GM19238 (cell line): ENCODE data around the gene SLC1A1.

Experiments
- DNase-seq: peaks from one replicate; pipeline ENCODE4 v3.0.0; 2011; ENCODE audit warnings: low spot score; ENCODE audit not compliant: insufficient read length

The SLC1A1 gene

DNA sequence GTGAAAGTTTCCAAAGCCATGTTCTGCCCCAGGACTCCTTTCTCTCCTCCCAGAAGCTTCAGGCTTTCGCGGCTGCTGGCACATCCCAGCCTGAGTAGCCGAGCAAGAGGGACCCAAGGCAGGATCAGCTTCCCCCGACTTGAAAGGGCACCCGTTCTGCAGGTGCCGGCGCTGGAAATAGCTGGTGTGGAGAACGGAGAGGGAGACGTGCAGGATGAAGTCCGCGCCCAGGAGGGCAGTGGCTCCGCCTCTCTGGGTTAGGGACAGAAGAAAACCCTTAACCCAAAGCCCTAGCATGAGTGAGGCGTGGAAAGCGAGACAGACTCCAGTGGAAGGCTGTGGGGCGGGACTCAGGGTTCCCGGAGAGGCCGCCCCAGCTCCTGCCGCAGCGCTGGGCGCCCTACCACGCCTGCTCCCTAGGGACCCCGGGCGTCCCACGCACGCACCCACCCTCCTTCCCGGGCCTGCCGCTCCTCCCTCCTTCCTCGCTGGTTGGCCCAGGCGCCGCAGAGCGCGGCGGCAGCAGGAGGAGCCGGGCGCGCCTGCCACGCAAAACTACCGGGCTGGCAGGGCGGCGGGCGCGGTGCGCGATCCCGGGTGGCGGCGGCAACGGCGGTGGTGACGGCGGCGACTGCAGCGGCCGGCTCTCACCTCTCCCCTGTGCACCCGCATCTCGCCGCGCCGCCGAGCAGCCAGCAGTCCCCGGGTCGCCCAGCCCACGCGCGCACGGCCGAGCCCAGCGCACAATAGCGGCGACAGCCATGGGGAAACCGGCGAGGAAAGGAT lies at the start of gene SLC1A1:
TSS of gene SLC1A1 (plus strand) at position 550 of the 786 bp plus-strand sequence. CDS start at position 762, 212 bp downstream.
- peak; percentile 78 for DNase-seq

DNA sequence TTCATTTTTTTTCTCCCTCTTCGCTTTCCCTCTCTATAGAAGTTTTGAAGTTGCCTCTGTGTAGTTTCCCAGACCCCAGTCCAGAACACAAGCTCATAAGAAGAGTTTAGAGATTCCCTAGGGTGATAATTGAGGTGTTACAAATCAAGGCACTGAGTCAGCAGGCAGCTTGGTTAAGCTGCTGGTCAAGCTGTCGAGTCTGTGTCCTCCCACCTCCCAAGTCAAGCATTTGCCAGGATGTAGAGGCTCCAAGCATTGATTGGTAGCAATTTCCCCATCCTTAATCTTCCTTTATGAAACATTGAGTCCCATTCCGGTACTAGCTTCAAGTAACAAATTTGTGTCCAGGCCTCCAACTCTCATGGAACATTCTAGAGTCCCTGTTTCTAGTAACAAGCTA lies 47.5 kb upstream of the SLC1A1 start:
- no peak for DNase-seq

DNA sequence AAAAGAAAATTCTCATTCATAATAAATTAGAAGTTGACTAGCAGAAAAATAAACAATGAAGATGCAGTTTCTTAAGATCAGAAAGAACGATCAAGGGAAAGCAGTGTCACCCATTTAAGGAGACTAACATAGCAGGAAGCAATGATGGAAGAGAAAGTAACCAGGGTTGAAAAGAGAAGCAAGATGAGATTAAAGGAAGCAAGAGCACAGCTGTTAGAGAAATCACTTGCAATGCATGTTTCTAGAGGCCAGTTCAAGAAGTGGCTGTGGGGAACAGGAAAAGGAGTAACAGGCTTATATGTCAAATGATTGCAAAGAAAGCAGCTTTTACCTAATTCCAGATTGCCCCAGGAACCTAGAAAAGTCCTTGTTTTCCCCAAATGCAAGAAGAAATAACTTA lies 46.8 kb upstream of the SLC1A1 start:
- no peak for DNase-seq

DNA sequence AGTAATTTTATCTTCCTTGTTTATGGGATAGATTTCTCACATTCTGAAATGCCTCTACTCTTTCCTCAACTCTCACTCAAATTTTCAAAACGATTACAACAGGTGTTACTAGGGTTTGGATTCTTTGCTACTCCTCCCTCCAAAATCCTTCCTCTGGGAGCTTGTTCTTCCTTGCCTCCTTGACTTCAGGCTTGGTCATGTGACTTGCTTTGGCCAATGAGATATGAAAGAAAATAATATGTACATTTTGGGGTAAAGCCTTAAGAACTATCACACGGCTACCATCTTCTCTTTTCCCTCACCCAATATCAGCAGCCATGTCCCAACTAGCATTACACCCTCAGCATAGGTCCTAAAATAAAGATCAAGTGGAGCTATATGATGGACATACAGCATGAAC lies 28.8 kb upstream of the SLC1A1 start:
- DNase-seq: no peak

DNA sequence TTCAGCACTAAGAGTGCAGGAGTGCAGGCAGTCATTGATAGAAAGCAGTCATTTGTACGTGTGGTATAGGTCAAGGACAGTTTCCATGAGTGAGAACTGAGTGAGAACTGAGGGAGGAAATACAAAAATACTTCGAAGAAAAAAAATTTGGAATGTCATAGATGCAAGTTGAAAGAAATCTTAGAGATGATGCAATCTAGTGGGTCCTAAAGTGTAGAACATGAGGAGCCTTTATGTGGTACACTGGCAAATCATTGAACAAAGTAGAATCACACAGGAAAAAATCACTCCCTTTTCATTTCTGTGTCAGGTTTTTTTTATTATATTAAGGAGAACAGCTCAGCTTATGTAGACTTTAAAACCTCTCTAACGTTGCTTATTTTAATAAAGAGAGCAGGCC lies 26.4 kb upstream of the SLC1A1 start:
- DNase-seq: no peak

DNA sequence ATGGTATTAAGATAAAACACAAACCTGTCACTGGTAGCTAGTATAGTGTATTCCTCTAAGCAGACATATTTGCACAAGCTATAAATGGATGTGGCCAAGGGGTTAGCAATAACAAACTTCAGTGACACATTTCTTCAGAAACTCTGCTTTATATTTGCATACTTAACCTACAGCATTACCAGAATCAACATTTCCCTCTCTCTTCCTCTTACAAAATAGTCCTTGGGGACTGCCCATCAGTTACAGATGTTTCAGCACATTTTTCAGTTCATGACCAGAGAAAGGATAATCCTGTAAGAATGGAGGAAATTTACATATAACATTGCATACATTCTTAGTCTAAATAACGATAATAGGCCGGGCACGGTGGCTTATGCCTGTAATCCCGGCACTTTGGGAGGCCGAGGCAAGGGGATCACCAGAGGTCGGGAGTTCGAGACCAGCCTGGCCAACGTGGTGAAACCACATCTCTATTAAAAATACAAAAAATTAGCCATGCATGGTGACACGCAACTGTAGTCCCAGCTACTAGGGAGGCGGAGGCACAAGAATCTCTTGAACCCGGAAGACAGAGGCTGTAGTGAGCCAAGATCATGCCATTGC lies 25.3 kb upstream of the SLC1A1 start:
- peak; percentile 35 for DNase-seq

DNA sequence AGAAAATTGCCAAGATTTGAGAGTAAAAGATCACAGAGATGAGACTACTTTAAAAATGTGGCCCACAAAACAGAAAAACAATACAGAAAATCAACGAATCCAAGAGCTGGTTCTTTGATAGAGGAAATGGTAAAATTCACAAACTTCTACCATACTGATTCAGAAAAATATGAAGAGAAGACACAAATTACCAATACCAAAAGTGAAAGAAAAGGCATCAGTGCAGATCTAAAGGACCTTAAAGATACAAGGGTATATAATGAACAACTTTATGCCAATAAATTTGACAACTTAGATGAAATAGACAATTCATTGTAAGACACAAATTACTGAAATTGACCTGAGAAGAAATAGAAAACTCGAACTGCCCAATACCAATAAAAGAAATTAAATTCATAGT lies 24.4 kb upstream of the SLC1A1 start:
- no peak for DNase-seq

DNA sequence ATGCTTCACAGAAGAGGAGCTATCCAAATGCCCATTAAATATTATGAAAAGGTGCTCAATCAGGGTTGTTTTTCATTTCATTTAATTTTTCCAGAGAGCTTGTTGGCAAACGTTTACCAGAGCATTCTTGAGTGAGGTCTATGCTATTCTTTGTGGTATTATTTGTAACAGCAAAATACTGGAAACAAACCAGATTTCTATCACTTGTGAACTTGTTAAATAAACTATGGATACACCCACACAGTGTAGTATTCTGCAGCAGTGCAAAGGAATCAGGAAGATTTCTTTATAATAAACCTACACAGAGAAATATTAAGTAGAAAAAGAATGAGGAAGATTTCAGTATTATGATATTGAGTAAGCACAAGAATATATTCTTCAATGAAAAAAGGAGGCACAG lies 15.0 kb upstream of the SLC1A1 start:
- DNase-seq: no peak

DNA sequence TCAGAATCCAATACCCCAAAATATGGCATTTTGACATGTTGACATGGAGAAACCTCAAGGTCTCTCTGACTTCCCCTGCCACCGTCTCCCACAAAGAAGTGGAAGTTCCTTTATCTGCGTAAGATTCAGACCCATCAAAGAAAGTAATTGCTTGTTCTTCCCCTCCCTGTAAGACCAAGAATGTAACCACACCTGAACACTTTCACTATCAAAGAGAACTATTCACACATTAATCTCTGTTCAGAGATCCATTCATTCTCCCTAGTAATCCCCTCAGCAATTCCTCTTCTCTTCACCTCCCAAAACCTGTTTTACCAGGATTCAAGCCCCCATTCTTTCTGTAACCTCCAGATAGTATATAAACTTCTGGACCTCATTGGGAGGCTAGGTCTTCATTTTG lies 4.1 kb upstream of the SLC1A1 start:
- DNase-seq: no peak

DNA sequence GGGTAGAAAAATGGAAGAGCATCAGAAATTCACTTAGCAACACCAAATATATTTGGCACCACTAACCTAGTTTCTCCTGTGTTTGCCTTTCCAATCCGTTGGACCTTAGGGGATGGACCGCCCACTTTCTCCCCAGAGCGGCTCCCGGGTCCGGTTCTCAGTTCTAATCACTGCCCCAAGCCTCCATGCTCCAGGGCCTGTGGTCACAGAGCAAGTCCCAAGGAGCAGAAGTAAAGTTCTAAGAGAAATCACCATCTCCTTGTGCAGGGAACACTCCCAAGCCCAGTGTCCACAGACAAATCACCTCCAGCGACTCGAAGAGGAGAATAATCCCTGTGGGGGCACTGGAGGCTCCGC lies 728 bp upstream of the SLC1A1 start:
- DNase-seq: no peak

DNA sequence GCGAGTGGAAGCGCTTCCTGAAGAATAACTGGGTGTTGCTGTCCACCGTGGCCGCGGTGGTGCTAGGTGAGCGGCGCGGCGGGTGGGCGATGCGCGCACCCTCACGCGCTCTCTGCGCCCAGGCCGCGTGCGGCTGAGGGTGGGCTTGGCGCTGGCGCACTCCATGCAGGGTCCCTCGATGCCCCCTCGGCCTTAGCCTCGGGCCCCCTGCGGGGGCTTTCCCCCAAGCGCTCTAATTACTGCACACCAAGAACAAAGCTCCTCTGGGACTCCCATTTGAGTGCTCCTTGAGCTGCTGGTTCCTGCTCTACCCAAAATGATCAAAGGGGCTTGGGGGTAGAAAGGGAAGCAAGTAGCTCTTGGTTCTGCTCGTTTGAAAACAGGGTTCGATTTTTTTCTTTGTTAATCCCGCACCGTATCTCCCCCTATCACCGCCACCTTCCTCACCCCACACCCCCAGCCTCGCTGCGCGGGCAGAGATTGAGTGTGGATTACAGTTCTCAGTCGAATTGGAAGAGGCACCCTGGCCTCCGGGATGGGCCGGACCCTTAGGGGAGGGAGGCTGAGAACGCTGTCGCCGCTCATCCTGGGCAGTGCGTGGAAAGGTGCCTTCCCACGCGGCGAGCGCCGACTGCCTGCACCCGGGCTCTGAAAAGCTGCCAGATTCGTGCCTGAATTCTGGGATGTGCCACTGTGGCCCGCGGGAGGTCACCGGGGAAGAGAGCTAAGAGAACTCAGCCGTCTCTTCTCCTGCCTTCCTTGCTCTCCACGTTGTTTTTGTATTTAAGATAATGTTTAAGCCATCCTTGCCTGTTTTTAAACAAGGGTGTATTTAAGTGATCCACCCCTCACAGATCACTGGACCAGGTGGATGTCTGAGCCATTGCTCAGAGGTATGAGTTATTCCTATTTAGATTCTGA lies 697 bp downstream of the SLC1A1 start:
- DNase-seq: peak; percentile 32

DNA sequence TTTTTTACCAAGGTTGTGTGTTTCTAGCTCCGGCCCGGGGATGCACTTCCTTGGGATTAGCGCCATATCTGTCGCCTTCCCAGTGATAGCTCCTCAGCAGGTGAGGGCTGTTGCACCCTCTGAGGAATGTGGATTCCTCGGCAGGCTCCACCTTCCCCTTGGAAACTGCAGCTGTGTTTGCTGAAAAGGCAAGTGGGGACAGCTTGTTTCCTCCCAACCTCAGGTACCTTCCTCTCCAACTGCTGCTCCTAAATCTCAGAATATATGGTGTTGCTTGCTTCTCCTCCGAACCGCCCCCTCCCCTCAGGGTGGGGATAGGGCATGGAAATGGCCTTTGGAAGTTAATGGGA lies 1.3 kb downstream of the SLC1A1 start:
- DNase-seq: no peak

DNA sequence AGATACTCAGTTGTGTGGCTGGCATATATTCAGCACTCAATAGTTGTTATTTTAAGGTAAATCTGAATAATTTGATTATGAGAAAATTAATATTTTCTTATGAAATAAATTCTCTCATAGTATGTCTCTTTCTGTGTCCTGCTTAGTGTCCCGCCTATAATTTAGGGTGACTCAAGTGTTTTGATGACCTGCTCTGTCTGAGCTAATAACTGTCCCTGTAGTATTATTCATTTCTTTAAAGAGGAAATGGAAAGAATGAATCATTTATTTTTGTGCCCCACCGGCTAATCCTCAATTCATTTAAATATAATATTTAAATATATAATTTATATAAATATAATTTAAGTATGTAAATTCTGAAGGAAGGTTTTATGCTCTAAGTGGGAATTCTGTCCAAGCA lies 4.1 kb downstream of the SLC1A1 start:
- no peak for DNase-seq

DNA sequence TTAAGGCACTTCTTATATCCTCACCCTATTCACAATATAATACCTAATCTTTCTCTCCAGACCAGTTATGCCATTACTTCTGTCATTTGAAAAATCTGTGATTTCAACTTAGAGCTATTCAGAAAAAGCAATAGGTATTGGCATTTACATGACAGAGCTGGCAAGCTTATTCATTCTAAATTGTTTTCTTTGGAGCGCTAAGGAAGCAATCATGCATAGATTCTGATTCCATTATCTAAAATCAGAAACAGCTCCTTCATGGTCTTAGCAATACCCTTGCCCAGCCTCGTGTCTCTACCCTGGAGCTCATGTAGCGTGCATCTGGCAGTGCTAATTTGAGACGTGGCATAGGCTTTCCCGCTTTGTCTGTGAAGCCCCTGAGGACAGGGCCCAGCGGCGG lies 4.5 kb downstream of the SLC1A1 start:
- DNase-seq: no peak

DNA sequence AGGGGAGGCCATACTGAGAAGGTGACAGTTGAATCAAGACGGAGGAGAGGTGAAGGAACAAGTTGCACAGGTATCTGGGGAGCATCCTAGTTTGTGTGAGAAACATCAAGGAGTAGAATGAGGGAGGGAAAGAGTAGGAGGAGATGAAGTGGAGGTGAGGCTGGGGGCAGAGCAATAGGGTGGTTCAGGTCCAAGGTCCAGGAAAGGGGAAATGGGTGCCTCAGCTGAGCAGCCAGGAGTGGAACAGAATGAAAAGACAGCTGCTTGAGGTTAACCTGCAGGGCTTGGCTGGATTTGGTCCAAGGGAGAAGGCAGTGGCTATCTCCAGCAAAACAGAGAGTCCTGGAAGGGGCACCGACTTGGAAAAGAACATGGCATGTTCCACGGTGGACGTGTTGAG lies 5.3 kb downstream of the SLC1A1 start:
- no peak for DNase-seq

DNA sequence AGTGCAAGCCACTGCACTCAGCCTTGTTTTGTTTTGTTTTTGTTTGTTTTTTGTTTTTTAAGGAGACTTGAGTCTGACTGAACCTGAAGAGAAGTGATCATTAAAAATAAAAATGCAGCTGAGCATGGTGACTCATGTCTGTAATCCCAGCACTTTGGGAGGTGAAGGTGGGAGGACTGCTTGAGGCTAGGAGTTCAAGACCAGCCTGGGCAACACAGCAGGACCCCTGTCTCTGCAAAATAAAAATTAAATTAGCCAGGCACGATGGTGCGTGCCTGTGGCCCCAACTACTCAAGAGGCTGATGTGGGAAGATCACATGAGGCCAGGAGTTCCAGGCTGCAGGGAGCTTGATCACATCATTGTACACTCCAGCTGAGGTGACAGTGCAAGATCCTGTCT lies 6.2 kb downstream of the SLC1A1 start:
- DNase-seq: no peak

DNA sequence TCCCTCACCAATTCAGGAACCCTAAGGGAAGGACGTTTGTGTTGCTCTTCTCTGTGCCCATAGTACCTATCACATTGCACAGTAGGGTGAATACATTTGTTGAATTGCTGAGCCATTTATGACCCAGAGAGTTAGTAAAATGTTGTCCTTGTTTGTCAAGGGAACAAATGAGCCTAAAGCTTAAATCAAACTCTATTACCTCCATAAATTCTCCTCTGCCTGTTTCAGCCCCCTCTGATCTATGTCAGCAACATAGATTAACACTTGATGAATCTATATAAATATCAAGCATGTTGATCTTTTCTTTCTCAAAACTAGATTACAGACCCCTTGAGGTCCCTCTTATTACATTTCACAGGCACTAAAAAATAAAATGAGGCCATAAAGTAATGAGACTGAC lies 7.1 kb downstream of the SLC1A1 start:
- DNase-seq: no peak

DNA sequence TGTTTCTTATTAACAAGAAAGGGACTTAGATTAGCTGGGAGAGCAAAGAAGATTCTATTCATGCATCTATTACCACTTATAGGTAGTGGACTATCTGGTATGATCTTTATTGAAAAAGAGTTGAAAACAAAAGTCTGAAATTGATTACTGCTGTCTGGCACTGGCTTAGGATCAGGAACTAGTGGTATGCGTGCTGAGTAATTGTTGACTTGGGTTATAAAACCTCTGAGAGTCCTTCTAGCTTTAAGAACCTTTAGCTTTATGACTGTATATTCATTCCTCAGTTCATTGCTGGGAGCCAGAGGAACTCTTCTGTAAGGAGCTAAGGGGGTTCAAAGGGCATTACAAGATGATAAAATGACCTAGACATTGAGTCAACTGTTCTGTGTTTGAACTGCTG lies 7.6 kb downstream of the SLC1A1 start:
- DNase-seq: no peak

DNA sequence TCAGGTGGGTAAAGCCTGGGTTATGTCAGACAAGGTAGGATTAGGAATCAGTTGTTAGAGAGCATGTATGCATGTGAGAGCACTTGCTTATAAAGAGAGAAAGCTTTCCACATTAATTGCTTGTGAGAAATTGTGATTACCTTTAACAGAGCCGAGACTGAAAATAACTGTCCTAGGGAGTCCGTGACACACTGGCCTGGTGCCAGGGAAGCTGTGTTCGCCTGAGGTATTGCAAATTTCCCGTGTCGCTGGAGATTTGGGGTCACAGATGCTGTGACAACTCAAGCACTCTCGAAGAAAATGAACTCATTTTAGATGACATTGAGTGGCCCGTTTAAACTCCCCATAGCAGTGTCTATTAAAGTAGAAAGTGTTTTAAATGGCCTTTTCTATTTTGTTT lies 9.6 kb downstream of the SLC1A1 start:
- no peak for DNase-seq

DNA sequence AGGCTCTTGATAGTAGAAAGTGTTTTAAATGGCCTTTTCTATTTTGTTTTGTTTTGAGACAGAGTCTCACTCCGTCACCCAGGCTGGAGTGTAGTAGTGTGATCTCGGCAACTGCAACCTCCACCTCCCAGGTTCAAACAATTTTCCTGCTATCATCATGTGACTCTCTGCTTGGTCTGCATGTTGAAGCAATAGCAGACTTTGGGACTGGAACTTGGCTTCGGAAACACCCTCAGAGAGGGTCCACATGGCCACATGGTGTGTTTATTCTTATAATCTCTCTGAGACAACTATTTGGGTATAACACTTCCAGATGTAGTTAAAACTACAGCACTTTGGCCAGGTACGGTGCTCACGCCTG lies 10.9 kb downstream of the SLC1A1 start:
- no peak for DNase-seq

DNA sequence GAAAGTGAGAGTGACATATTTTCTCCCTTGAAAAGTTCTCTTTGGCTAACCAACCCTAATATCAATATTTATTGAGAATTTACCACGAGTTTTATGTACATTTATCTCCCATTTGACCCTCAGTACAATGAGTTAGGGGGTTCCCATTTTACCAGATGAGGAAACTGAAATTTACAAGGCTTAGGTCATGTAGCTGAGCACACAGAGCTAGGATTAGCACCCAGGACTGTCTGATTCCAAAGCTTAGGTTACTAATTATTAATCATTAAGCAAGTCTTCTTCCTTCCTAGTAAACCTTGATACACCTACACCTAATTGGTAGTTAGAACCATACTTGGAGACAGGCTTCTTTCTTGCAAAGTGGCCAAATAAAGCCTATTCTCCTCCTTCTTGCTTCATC lies 12.2 kb downstream of the SLC1A1 start:
- DNase-seq: no peak

DNA sequence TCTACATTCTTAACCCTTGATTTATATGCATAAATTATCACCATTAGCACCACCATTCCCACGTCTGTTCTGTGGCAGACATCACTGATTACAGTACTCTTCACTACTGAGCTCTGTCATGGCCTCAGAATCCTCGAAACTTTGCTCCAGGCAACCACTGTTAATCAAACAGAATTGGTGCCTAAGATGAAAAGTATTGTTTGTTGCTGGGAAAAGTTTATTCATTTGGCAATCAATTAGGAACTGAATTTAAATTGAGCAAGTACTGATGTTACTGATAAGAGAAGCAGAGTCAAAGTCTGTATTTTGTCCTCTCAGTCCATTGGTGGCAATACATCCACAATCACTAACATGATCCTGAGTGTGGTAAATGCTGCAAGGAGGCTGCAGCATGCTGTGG lies 12.8 kb downstream of the SLC1A1 start:
- no peak for DNase-seq

DNA sequence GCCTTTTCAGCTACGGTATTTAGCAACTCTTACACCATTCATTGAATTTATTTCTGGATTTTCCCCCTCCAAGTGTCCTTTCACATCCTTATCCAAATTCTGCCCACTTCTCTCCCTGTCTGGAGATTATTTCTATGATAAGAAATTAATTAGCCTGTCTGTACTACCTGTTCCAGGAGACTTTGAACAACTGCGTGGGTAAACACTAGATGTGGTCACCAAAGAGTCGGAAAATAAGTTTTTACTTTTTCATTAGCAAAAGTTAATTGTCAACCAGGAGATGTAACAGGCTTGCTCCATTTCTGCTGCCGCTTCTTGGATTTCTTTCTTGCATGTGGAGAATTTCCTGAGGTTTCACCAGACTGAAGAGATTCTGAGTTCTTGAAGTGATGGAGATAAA lies 14.0 kb downstream of the SLC1A1 start:
- no peak for DNase-seq
